Stimulated activated CD8-positive, alpha-beta memory T cell treated with anti-CD3 and anti-CD28 coated beads, Interleukin-4, amount 100 ng/mL, for 1 hour (primary cell): ENCODE results near the gene DAAM1.

Experiments used
- DNase-seq, 2 donors: peaks; one replicate each; pipeline ENCODE4 v3.0.0-alpha.2; 2020; ENCODE audit warnings: low read depth in 2 of 2, low spot score in 1 of 2

The DAAM1 gene

DNA sequence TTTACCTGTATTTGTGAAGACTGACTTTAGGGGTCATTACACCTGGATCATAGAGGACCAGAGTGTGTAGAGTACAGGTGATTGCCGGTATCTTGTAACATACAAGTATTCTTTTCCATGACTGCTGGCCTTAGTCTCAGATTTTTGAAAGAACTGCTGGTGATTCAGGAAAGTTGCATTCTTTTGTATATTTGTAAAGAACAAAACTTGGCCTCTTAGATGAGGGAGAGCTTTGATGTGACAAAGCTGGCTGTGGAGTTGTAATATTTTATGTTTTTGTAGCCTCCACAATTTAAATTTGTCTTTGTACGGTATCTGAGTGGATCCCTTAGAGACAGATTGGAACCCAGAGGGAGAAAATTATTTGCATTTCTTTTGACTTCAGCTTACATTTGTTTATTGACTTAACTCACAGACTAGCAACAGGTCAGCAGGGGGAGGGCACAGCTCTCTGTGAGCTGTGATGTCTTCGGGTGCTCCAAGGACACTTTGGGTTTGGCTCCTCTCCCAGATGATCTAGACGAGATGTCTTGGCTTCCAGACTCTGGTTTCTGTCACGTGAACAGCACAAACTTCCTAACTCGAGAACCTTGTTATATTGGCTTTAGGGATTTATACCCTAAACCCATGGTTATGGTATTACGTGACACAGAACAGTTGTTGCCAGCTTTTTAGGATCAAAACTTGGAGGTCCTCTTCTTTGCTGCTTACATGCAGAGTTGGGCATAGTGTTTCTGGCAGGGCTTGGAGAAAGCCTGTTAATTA, 65.9 kb downstream of the DAAM1 start:
- no peak for DNase-seq

DNA sequence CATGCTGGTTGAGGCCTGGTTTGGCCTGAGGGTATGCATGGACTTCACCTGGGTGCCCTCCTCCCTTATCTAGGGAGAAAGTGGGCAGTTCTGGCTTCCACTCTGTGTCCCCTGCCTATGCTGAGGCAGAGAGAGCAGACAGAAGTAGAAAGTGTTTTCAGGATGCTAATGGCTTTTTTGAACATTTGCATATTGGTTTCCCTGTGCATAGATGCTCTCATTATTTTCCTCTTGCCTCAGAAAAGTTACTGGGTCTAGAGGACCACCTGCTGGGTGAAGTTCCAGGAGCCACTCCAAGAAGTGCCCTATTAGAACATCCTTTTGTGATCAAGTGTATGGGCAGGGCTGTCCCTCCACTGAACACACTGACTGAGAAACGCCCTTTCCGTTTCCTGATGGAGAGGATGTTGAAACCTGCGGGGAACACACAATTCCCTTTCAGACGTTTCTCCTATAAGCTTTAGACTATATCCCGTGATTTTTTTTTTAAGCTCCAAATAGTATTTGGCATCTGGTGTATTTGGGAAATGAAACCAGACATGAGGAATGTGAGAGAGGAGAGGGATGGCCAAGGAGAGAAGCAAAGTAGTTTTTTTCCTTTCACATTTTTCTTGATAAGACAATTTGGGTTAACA, 66.6 kb downstream of the DAAM1 start:
- no peak for DNase-seq

DNA sequence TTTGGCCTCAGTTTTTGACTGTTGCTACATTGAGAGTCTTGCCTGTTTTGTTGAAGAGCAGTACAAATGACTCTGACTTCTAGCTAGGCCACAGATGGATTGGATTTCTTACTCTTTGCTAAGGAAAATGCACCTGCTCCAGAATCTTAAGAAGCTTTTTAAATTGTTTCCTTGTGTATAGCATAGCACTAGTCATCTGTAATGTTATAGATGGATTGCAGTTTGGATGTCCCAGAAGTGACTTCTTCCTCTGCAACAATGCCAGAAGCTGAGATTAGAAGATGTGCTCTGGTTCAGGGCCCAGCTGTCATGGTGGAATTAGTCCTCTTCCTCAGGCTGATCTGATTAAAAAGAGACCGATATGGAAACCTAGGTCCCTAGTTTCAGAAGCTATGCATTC, 67.9 kb downstream of the DAAM1 start:
- no peak for DNase-seq

DNA sequence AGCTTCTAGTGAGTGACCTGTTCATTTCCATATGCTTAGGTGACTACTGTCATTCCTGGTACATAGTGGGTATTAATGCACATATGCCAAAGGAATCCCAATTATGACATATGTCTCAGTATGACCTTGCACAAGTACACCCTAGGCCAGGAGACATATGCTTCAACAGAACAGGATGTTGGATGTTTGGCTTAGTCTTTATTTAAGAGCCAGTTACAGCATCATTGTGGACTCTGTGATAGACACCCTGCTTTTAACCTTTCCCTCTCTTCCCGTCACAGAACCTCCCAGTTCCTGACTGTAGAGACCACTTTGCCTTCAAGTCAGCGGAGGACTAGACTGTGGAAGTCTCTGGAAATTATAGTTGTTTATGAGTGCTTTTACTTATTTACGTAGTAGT, 72.9 kb downstream of the DAAM1 start:
- DNase-seq, result no peak

DNA sequence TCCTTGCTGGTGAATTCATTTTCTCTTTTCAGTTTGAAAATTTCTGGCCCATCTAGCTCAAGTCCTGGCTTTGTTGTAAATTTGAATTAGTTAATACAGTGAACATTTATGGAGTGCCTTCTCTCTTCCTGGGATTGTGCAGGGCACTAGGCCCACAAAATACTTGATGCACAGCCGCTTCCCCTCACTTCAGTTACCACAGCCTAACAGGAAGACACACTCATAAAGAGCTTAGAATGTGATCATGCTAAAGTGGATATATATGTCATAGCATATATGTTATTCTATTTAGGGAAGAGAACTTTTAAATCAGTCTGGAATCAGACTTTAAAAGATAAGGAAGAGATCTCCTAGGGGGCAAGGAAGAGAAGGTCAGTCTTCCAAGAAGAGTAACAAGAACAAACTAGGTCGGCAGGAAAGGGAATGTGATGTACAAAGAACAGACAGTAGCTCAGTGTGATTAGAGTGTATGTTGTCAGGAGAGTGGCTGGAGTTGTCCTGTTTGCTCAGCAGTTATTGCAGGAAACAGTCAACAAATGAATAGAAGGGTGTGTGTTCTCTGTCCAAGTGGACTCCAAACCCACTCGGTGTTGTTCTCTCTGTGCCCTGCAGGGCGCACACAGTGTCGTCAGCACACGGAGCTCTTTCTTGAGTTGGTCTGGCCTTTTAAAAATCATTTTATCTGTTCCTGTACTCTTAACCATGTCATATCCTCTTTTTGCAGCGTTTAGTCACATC, 74.4 kb downstream of the DAAM1 start:
- DNase-seq, result no peak

DNA sequence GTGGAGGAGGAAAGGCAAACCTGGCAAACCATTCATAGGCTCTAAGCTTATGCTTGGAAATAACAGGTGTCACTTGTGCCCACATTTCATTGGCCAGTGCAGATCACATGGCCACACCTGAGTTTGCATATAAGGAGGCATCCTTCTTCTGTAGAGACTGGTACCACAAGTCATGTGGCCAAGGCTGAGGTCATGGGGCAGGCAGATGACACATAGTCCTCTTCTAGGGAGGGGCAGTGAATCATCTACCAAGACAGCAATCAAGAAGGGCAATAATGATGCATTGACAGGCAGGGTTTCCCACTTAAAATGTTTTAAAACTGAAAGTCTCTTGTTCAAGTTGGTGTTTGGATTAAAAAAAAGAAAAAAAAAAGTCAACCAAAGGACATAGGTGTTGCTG, 77.3 kb downstream of the DAAM1 start:
- DNase-seq, result no peak

DNA sequence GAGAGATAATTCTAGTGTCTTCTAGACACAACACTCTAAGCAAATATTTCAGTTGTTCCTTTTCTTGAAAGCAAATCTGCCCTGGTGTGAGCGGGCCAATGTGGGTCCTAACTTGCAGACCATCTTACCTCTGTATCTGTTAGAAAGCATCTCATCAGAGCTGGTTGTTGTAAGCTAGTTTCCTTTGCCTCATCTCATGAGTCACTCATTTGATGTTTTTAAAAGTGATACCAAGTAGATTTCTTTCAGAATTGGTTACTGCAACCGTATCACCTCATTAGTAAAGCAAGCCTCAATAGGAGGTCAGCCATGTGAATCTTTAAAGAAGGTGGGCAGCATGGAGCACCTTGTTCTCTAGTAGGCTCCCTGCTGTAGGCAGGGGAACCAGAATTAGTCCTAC, 78.6 kb downstream of the DAAM1 start:
- DNase-seq, result no peak

DNA sequence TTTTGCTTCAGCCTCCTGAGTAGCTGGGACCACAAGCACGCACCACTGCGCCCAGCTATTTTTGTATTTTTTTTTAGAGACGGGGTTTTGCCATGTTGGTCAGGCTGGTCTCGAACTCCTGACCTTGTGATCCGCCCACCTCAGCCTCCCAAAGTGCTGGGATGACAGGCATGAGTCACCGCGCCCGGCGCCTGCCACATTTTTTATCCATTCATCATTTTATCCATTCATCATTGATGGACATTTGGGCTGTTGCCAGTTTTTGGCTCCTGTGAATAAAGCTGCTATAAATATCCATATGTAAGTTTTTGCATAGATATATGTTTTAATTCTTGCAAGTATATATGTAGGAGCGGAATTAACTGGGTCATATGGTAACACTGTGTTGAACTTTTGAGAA, 79.5 kb downstream of the DAAM1 start:
- no peak for DNase-seq

DNA sequence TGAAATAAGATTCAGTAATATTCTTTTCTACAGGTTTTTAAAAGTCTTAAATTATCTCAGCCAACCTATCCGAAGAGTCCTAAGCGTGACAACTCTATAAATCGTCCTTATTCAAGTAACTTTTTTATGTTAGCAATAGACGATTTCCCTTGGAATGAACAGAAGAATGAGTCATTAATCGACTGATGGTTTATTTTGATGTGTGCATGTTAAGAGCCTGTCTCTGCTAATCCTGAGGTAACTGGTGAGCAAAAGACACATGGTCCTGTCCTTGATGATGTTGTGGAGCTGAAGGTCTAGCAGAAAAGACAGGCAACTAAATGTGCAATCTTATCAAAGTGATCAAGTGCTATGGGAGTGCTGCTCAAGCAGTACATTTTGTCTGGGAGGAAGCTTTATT, 80.4 kb downstream of the DAAM1 start:
- no peak for DNase-seq

DNA sequence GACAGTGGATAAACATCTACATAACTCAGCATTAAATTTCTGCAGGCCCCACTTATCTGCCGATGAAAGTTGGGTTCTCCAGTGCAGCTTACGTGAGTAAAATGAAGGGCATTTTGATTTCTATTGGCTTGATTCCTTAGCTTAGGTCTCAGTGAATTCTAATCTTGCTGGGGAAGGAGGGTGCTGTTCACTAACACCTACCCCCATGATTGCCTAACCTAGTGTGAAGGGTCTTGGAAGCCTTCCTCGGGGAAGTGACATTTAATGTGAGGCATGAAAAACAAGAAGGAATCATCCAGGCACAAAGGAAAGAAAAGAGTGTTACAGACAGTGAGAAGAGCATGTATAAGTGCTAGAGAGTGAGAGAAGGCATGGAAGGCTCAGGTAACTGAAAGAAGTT, 81.0 kb downstream of the DAAM1 start:
- DNase-seq, result no peak

DNA sequence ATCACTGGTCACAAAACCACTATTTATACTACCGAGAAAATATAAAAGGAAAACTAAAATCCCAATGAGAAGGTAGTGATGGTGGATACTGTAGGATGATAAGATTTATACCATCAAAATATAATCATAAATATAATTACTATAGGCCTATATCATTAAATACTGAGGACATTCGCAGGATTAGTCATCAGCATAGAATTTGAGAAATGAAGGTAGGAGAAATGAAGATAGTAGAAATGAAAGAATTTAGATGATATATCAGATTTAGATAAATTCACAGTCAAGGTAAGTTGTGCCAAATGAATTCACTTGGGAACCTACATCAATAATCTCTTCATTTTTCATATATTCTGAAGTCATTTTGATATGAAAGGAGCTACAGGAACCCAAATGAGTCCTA, 82.8 kb downstream of the DAAM1 start:
- DNase-seq, result no peak

DNA sequence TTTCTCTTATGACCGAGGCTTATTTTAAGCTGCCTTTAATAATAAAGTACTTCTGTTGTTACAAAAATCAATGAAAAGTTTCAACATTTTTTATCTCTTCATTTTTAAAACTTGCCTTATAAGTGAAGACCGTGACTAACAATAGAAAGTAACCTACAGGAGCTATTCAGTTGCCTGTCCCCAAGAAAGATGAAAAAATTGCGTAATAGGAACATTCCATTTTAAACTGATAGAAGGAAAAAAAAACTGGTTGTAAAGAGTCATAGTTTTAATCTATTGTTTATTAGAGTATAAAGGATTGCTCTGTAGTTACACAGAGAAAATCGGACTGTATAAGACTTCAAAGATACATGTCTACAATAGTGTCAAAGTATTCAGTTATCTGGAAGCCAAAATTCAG, 83.3 kb downstream of the DAAM1 start:
- no peak for DNase-seq

DNA sequence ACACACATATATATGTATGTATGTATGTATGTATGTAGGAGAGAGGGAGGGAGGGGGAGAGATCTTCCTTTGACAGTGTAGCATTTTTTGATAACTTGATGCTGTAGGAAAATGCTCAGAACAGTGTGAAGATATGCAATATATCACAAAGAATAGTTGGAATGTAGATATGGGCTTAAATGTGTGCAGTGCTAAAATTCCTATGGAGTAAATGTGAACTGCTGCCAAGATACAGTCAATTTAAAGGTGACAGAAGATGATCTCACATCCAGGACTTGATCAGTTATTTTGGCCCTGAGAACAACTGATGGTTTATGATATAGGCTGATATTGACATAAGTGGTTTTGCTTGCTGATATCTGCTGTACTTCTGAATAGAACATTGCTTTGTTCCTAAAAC, 84.2 kb downstream of the DAAM1 start:
- no peak for DNase-seq

DNA sequence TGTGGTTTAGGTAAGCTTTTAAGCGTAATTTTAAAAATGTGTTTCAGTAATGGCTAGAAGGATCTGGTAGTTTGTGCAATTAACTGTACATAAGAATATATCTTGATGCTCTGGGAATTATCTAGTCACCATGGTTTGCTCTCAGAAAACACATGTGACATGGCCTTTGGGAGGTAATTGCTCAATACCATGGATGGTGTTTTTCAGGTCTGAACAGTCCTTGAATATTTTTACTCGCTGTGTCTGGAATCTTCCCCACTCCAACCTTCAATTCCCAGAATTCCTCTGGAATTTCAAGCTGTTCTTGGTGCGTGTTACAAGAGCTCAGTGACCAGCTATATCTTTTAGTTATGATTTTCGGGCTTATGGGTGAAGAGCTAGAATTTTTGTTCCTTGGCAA, 85.3 kb downstream of the DAAM1 start:
- DNase-seq, result no peak

DNA sequence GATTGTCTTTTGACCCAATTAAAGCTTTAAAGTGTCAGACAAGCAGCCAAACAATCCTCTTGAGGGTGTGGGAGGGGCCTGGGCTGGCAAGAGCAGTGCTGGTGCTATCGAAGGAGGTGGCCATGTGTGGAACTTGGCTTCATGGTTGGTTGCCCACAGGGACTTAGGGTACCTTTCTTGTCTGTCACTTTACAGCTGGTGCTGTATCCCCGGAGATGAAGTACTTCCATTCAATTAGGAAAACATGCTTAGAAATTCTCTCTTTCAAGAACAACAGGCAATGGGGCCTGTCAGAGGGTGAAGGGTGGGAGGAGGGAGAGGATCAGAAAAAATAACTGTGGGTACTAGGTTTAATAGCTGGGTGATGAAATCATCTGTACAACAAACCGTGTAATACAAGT, 86.5 kb downstream of the DAAM1 start:
- no peak for DNase-seq

DNA sequence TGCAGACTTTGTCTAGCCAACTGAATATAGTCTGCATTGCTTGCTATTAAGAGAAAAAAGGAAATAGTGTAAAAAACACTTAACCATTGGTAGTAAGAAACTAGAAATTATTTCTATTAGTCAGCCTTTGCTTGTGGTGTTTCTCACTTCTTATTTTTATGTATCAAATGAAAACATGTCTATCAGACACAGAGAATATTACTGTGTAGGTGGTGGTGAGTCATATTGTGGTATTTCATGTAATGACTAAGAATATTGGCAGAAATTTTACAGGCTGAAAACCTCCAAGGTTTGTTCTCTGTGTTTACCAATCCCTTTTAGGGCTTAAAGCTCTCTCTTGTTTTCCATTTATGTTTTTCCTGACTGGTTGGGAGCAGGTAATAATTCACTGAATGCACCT, 87.2 kb downstream of the DAAM1 start:
- DNase-seq, result no peak

DNA sequence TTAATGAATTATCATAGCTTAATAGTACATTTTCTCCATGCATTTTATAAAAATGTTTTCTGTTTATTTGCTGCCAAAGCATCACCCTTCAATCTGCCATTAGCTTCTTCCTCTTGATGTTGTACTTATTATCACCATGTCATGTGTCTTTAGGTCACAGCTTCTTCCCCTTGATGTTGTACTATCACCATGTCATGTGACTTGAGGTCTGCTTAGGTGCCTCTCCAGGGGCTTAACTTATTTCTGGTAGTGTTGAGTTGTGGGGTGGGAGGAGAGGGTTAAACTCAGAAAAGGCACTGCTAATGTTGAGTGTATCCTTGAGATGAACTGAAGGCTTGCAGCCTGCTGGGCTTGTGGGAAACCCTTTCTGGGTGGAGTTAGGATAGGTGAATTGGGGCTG, 87.8 kb downstream of the DAAM1 start:
- no peak for DNase-seq

DNA sequence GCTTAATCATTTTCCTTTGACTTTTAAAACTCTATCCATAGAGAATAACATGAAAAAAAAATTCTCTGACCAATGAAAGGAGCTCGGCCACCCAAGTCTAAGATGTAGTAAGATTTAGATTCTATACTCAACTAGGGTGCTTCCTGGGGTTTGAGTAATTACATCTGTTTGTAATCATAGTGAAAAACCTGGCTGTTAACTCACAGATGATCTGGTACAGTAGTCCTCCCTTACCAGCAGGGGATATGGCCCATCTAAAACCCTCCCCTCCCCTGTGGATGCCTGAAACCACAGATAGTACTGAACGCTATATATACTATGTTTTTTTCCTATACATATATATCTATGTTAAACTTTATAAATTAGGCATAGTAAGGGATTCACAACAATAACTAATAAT, 89.2 kb downstream of the DAAM1 start:
- no peak for DNase-seq

DNA sequence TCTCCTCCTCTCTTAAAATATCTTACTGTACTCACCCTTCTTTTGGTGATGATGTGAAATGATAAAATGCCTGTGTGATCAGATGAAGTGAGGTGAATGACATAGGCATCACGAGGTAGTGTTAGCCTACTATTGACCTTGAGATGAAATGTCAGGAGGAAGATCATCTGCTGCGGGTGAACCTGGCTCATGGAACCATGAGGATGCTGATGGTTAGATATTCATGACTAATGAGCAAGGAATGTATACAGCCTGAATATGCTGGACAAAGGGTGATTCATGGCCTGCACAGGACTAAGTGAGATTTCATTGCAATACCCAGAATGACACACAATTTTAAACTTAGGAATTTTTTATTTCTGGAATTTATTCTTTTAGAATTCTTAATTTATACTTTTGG, 89.6 kb downstream of the DAAM1 start:
- DNase-seq, result no peak

DNA sequence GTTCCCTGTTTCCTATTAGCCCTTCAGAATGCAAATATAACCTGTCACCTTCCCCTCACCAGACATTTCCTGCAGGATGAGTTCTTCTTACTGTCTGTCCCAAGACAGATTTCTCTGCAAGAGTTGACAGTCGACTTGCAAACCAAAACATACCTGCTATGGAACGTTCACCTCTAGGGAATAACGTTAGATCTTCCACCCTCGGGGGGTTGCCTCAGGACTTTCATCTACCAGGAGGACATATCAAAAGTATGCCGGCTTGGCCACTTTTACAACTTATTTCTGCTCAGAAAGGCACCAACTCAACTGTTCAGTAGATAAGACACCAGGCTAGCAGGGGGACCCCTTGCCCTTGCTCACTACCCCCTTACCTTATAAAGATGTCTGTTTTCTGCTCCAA, 92.5 kb downstream of the DAAM1 start:
- DNase-seq, result no peak

DNA sequence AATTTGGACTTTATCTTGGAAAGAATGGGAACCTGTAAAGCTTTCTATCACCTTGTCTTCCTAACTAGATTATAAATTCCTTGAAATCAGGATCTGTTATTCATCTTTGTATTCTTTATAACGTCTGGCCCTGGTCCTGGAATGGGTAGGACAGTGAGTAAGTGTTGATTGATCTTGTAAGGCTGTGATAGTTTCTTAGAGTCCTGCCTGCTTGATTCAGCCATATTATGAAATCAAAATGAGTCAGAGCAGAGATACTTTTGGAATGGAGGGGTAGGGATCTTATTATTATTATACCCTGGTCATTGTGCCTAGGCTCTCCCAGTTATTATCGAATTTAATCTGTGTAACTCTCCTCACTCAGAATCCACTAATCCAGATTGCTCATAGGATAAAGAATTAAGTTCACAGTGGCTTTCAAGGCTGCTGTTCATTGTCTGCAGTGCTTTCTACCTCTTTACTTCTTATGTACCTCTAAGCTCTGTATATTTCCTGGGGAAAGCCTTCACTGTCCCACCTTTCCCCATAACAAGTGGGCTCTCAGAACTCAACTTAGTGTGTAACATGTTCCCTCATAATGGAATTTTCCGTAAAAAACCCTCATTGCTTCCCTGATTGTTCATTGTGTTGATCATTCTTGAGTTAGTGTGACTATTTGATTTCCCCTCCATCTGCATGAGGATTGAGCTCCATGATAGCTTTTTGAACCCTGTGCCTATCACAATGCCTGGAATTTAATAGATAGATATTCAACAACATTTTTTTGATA, 93.3 kb downstream of the DAAM1 start:
- no peak for DNase-seq

DNA sequence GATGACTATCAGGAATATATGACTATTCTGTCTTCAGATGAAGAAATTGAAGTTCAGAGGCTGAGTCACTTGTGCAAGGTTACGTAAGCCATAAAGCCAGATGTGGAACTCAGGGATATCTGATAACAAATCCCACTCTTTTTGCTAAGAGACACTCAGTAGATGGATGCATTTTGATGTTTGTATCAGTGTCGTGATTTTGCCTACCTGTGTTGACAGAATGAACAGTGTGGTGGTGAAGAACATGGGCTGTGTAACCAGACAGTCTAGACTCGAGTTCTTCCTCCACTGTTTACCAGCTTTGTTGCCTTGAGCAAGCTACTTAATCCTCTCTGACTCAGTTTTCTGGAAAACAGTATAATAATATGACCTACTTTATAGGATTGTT, 93.9 kb downstream of the DAAM1 start:
- no peak for DNase-seq
